ENCODE data around the gene TMEM273.

Gene TMEM273

DNA sequence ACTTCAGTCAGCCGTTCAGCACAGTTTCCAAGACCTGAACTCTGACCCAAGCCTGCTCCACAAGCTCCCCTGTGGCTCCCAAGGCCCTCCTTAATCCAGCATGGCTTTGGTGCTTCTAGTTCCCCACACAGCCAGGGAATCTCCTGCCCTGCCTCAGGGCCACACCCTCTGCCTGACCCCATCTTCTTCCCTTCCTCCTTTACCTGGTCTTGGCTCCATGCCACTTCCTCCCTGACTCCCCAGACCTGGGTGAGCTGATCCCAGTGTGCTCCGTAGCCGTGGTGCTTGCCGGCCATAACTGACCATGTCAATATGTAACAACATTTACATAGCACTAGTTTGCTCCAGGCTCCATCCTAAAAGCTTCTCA is 20.0 kb downstream of the TMEM273 start:
- no peak for DNase-seq
- Mint-ChIP-seq H3K27me3 (no peaks in the 10 kb centered on the region), H3K4me1 (peaks cover 50 to 69% of the 10 kb centered on the region in 2 donors), H3K4me3 (no peak overlapping the region), H3K36me3 (peaks cover 32 to 61% of the 10 kb centered on the region in 2 donors), H3K27ac (no peak overlapping the region), H3K9me3 (no peaks in the 10 kb centered on the region)
- ATAC-seq (replicated peaks), result no peak

GRCh38 chr10:49167425-49168170 is 20.6 kb downstream of the TMEM273 start:
- Mint-ChIP-seq H3K4me3 (no peak overlapping the region), H3K4me1 (peaks cover 47 to 63% of the 10 kb centered on the region in 2 donors), H3K27me3 (no peaks in the 10 kb centered on the region), H3K9me3 (no peaks in the 10 kb centered on the region), H3K36me3 (peaks cover 35 to 61% of the 10 kb centered on the region in 2 donors), H3K27ac (no peak overlapping the region)
- DNase-seq (no peak), ATAC-seq (replicated peaks) (no peak)

- Mint-ChIP-seq H3K4me3 (no peak overlapping the region), H3K9me3 (no peaks in the 10 kb centered on the region), H3K27me3 (no peaks in the 10 kb centered on the region), H3K27ac (peak overlapping the region; percentile 37), H3K36me3 (peaks cover 42 to 69% of the 10 kb centered on the region in 2 donors), H3K4me1 (peaks cover 43 to 55% of the 10 kb centered on the region in 2 donors)
- ATAC-seq (replicated peaks) (no peak), DNase-seq (no peak)
Observed at GRCh38 chr10:49166484-49167400, 21.4 kb downstream of the TMEM273 start.

- Mint-ChIP-seq H3K4me3 (no peak overlapping the region), H3K27me3 (no peaks in the 10 kb centered on the region), H3K4me1 (peaks cover 39 to 49% of the 10 kb centered on the region in 2 donors), H3K36me3 (peaks cover 48 to 77% of the 10 kb centered on the region in 2 donors), H3K9me3 (no peaks in the 10 kb centered on the region), H3K27ac (peak overlapping the region; percentile 37)
- ATAC-seq (replicated peaks) (peak; percentile 21 to 23), DNase-seq (no peak)
Observed at GRCh38 chr10:49165821-49166483, 22.2 kb downstream of the TMEM273 start.

- ATAC-seq (replicated peaks) (no peak), DNase-seq (no peak)
- peaks cover 33 to 42% of the 10 kb centered on the region in 2 donors for H3K4me1 Mint-ChIP-seq
- H3K36me3 Mint-ChIP-seq, result peaks cover 50 to 79% of the 10 kb centered on the region in 2 donors
- H3K9me3 Mint-ChIP-seq, result no peaks in the 10 kb centered on the region
- H3K27ac Mint-ChIP-seq, result no peak overlapping the region
- H3K4me3 Mint-ChIP-seq, result no peak overlapping the region
- H3K27me3 Mint-ChIP-seq, result no peaks in the 10 kb centered on the region
Observed at GRCh38 chr10:49165259-49165658, 22.9 kb downstream of the TMEM273 start.

- ATAC-seq (replicated peaks) (peak; percentile 87), DNase-seq (no peak)
- Mint-ChIP-seq H3K36me3 (peaks cover 54 to 81% of the 10 kb centered on the region in 2 donors), H3K4me3 (no peak overlapping the region), H3K9me3 (no peaks in the 10 kb centered on the region), H3K27ac (no peak overlapping the region), H3K27me3 (no peaks in the 10 kb centered on the region), H3K4me1 (peaks cover 32 to 40% of the 10 kb centered on the region in 2 donors)
Observed at GRCh38 chr10:49164559-49165188, 23.5 kb downstream of the TMEM273 start.

- no peak for ATAC-seq (replicated peaks)
- DNase-seq, result no peak
- Mint-ChIP-seq H3K4me1 (peaks cover 29 to 35% of the 10 kb centered on the region in 2 donors), H3K4me3 (no peak overlapping the region), H3K27me3 (no peaks in the 10 kb centered on the region), H3K27ac (no peak overlapping the region), H3K36me3 (peaks cover 58 to 80% of the 10 kb centered on the region in 2 donors), H3K9me3 (no peaks in the 10 kb centered on the region)
Observed at GRCh38 chr10:49163741-49164140, 24.4 kb downstream of the TMEM273 start.

DNA sequence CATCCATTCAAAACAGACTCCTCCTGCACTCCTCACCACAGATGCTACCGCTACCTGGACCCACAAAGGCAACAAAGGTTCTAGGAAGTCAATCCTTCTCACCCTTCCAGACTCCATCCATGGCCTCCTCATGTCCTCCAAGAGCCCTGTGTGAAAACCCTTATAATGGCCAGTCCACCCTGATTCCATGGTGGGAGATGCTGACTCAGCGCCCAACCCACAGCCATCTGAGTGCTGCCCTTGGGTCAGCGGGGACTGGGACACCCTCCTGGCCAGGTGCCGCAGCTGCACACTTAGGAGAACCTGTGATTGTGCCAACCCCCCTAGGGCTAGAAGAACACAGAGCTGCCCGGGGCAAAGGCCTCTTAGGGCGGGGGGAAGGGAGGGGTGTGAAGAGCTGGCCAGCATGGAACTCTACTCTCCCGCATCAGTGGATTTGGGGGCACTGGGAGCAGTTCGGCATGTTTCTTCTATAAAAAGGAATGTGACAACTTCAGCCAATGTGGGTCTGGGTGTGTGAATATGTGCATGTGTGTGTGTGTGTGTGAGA is 25.4 kb downstream of the TMEM273 start:
- ATAC-seq (replicated peaks) (no peak), DNase-seq (no peak)
- H3K4me3 Mint-ChIP-seq, result no peak overlapping the region
- H3K27me3 Mint-ChIP-seq, result no peaks in the 10 kb centered on the region
- H3K36me3 Mint-ChIP-seq, result peaks cover 58 to 75% of the 10 kb centered on the region in 2 donors
- H3K4me1 Mint-ChIP-seq, result peaks cover 26 to 29% of the 10 kb centered on the region in 2 donors
- no peaks in the 10 kb centered on the region for H3K9me3 Mint-ChIP-seq
- H3K27ac Mint-ChIP-seq, result peak overlapping the region; percentile 43

DNA sequence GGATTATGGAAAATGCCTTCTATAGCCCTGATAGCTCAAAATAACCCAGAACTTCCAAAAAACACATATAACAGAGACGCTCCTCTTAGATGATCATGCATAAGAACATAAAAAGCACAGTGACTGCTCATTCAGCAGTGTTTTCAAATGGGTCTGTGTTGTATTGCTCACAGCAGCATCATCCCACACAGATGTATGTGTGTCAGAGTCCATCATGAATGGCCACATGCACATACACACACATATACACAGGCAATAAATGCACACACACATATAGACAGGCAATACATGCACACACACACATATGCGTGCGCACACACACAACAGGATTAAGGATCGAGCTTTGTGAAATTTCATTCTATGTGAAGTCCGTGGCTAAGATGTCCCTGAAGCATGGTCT is 26.1 kb downstream of the TMEM273 start:
- Mint-ChIP-seq H3K36me3 (peaks cover 65 to 79% of the 10 kb centered on the region in 2 donors), H3K4me3 (no peak overlapping the region), H3K27me3 (no peaks in the 10 kb centered on the region), H3K27ac (no peak overlapping the region), H3K9me3 (peaks cover 0 to 2% of the 10 kb centered on the region in 2 donors), H3K4me1 (peaks cover 23 to 29% of the 10 kb centered on the region in 2 donors)
- ATAC-seq (replicated peaks) (no peak), DNase-seq (no peak)

- H3K4me1 Mint-ChIP-seq, result peaks cover 22 to 29% of the 10 kb centered on the region in 2 donors
- H3K4me3 Mint-ChIP-seq, result no peak overlapping the region
- H3K36me3 Mint-ChIP-seq, result peaks cover 69 to 81% of the 10 kb centered on the region in 2 donors
- H3K27me3 Mint-ChIP-seq, result no peaks in the 10 kb centered on the region
- ATAC-seq (replicated peaks) (no peak), DNase-seq (no peak)
- peaks cover 0 to 2% of the 10 kb centered on the region in 2 donors for H3K9me3 Mint-ChIP-seq
- no peak overlapping the region for H3K27ac Mint-ChIP-seq
Observed at GRCh38 chr10:49161411-49161997, 26.7 kb downstream of the TMEM273 start.

DNA sequence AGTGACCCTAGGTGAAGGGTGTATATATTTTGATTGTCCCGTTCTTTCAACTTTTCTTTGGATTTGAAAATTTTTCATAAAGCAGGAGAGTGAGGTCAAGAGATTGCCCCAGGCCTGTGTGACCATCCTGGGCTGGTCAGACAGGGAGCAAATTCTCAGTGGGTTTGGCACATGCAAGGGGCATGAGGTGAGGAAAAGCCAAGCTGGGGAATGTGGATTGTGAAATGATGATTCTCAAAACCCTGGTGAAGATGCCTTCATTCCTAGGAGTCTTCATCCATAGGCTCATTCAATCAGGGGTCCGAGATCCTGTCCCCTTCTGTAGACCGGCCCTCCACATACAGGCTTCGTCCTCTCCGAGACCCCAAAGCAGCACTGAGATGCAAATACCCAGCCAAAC is 27.4 kb downstream of the TMEM273 start:
- no peak overlapping the region for H3K27ac Mint-ChIP-seq
- no peak for ATAC-seq (replicated peaks)
- no peaks in the 10 kb centered on the region for H3K27me3 Mint-ChIP-seq
- peaks cover 69 to 81% of the 10 kb centered on the region in 2 donors for H3K36me3 Mint-ChIP-seq
- H3K9me3 Mint-ChIP-seq, result peaks cover 0 to 2% of the 10 kb centered on the region in 2 donors
- no peak for DNase-seq
- no peak overlapping the region for H3K4me3 Mint-ChIP-seq
- H3K4me1 Mint-ChIP-seq, result peaks cover 17 to 24% of the 10 kb centered on the region in 2 donors

DNA sequence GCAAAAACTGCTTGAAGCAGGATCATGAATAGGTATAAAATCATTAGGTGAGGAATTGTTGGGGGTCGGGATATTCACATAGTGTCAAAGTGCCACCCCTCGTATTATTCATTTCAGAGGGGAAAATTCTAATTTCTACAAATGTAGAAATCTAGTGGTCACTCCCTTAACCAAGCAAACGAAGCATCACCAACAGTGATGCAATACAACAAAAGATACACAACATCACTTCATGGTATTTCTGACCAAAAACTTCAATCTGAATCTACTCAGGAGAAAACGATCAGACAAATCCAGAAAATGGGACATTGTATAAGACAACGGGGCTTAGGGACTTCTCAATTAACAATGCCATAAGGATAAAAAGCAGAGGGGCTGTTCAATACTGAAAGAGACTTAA is 28.1 kb downstream of the TMEM273 start:
- DNase-seq (no peak), ATAC-seq (replicated peaks) (no peak)
- H3K4me3 Mint-ChIP-seq, result no peak overlapping the region
- H3K9me3 Mint-ChIP-seq, result peaks cover 0 to 2% of the 10 kb centered on the region in 2 donors
- peaks cover 72 to 82% of the 10 kb centered on the region in 2 donors for H3K36me3 Mint-ChIP-seq
- H3K27me3 Mint-ChIP-seq, result no peaks in the 10 kb centered on the region
- H3K27ac Mint-ChIP-seq, result no peak overlapping the region
- peaks cover 16 to 23% of the 10 kb centered on the region in 2 donors for H3K4me1 Mint-ChIP-seq

GRCh38 chr10:49158915-49159314 is 29.3 kb downstream of the TMEM273 start:
- Mint-ChIP-seq H3K27me3 (no peaks in the 10 kb centered on the region), H3K4me1 (peaks cover 7 to 12% of the 10 kb centered on the region in 2 donors), H3K4me3 (no peak overlapping the region), H3K9me3 (peaks cover 0 to 2% of the 10 kb centered on the region in 2 donors), H3K27ac (no peak overlapping the region), H3K36me3 (peaks cover 68 to 80% of the 10 kb centered on the region in 2 donors)
- DNase-seq (no peak), ATAC-seq (replicated peaks) (no peak)
